PC-3 (cell line): ENCODE data around the gene CHKA.

ENCODE experiments used
- EZH2 ChIP-seq: fragments of 300-600 bp; sonication (generic); IDR thresholded peaks from one replicate; pipeline ENCODE4 v1.6.1; 2017; ENCODE audit warnings: antibody characterized with exemption, mild to moderate bottlenecking, low read length; ENCODE audit not compliant: unreplicated experiment
- TF ChIP-seq, protein P1 (sequence below): fragments of 300-600 bp; sonication (generic); conservative IDR thresholded peaks from 2 replicates; pipeline ENCODE4 v1.5.1; 2017; ENCODE audit warnings: antibody characterized with exemption, low read depth, mild to moderate bottlenecking, low read length

DNA sequence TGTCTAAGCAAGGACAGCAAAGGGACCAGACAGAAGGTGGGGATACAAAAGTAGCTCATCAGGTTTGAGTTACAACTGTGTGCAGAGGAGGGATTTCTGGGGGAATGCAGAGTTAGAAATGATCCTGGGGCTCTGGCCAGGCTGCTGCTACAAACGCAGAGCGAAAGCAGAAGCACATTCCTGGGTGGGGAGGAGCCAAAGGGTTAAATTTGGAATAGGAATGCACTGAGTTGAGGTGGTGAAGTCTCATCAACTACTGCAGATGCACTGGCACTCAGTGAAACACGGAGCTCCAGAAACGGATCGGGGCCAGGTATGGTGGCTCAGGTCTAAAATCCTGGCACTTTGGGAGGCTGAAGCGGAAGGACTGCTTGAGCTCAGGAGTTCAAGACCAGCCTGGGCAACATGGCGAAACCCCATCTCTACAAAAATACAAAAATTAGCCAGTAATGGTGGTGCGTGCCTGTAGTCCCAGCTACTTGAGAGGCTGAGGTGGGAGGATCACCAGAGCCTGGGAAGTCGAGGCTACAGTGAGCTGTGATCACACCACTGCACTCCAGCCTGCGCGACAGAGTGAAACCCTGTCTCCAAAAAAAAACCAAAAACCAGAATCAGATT lies 3.2 kb downstream of the CHKA start:
- TF ChIP-seq, protein P1, sequence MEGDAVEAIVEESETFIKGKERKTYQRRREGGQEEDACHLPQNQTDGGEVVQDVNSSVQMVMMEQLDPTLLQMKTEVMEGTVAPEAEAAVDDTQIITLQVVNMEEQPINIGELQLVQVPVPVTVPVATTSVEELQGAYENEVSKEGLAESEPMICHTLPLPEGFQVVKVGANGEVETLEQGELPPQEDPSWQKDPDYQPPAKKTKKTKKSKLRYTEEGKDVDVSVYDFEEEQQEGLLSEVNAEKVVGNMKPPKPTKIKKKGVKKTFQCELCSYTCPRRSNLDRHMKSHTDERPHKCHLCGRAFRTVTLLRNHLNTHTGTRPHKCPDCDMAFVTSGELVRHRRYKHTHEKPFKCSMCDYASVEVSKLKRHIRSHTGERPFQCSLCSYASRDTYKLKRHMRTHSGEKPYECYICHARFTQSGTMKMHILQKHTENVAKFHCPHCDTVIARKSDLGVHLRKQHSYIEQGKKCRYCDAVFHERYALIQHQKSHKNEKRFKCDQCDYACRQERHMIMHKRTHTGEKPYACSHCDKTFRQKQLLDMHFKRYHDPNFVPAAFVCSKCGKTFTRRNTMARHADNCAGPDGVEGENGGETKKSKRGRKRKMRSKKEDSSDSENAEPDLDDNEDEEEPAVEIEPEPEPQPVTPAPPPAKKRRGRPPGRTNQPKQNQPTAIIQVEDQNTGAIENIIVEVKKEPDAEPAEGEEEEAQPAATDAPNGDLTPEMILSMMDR: no peak
- no peak for TF ChIP-seq EZH2
